HepG2 (cell line): ENCODE measurements around the gene LRRC4C. TPM values are rescaled to one million over a fixed set of nuclear protein-coding genes. Genes with fewer than 3 reads are reported as not detected.

Source experiments
- FOXP1 ChIP-seq, 2 experiments: fragments of 450-650 bp in 1 of 2; IDR thresholded peaks; 2 replicates each; pipeline ENCODE4 v1.6.1; 2017 to 2018; ENCODE audit warnings: antibody characterized with exemption in 1 of 2
- ZSCAN9 ChIP-seq: IDR thresholded peaks from 2 replicates; pipeline ENCODE4 v1.6.1; 2016; ENCODE audit warnings: borderline replicate concordance
- polyA plus RNA-seq, 8 experiments: library from polyadenylated mRNA; depleted of rRNA in 3 of 8; stranded (reverse) in 7 of 8; unstranded in 1 of 8; fragments of >200 nt; fragmentation: Illumina TruSeq in 4 of 8; extraction: Trizol in 4 of 8; gene quantifications; 2 replicates each; pipeline versions ENCODE4 v1.2.1 to v1.2.3, GENCODE V29; 2011 to 2016; ENCODE audit warnings: low read depth in 4 of 8, missing spikeins in 1 of 8, mixed read lengths in 1 of 8; ENCODE audit not compliant: insufficient read depth in 1 of 8
- total RNA-seq, 5 experiments: library from RNA; depleted of rRNA; stranded (reverse); fragments of >200 nt; fragmentation: Illumina TruSeq; extraction: Trizol; gene quantifications; 2 replicates each; pipeline ENCODE4 v1.2.3, GENCODE V29; 2016; ENCODE audit warnings: low read depth in 1 of 5
- TF ChIP-seq, protein P1 (sequence below), 2 experiments: fragments of 450-650 bp in 1 of 2; sonication (generic) in 1 of 2; formaldehyde crosslinking in 1 of 2; IDR thresholded peaks; 2 replicates each; pipeline versions ENCODE4 v1.6.1 to v1.8.0; 2016 to 2022; ENCODE audit warnings: antibody characterized with exemption in 1 of 2, mild to moderate bottlenecking in 1 of 2, missing genetic modification reagents in 1 of 2
- TF ChIP-seq, protein P2 (sequence below): sonication (generic); formaldehyde crosslinking; conservative IDR thresholded peaks from 2 replicates; pipeline ENCODE4 v1.8.0; 2022; ENCODE audit warnings: low read depth, missing genetic modification reagents

Gene LRRC4C
- total and polyA plus RNA-seq, 2 of the 13 experiments (the other 11 are each of a cell fraction or from before 2014, with no cell fraction given) = not detected

DNA sequence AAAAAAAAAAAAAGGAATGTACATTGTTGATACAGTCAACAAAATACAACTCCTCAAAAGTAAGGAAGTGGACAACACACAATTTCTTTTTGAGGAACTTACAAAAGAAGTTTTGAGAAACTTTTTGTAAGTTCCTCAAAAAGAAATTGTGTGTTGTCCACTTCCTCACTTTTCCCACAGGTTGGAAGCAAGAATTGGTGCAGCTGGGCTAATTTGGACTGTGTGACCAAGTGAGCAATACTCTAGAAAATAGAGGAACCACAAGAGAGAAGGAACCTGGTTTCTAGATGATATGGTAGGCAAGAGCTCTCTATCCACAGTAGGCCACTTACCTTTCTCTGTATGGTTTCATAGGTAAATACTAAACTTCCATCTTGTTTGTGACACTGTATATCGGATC lies 1053.8 kb downstream of the LRRC4C start (continued):
- TF ChIP-seq, protein P1, sequence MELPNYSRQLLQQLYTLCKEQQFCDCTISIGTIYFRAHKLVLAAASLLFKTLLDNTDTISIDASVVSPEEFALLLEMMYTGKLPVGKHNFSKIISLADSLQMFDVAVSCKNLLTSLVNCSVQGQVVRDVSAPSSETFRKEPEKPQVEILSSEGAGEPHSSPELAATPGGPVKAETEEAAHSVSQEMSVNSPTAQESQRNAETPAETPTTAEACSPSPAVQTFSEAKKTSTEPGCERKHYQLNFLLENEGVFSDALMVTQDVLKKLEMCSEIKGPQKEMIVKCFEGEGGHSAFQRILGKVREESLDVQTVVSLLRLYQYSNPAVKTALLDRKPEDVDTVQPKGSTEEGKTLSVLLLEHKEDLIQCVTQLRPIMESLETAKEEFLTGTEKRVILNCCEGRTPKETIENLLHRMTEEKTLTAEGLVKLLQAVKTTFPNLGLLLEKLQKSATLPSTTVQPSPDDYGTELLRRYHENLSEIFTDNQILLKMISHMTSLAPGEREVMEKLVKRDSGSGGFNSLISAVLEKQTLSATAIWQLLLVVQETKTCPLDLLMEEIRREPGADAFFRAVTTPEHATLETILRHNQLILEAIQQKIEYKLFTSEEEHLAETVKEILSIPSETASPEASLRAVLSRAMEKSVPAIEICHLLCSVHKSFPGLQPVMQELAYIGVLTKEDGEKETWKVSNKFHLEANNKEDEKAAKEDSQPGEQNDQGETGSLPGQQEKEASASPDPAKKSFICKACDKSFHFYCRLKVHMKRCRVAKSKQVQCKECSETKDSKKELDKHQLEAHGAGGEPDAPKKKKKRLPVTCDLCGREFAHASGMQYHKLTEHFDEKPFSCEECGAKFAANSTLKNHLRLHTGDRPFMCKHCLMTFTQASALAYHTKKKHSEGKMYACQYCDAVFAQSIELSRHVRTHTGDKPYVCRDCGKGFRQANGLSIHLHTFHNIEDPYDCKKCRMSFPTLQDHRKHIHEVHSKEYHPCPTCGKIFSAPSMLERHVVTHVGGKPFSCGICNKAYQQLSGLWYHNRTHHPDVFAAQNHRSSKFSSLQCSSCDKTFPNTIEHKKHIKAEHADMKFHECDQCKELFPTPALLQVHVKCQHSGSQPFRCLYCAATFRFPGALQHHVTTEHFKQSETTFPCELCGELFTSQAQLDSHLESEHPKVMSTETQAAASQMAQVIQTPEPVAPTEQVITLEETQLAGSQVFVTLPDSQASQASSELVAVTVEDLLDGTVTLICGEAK (IDR thresholded peaks at IDR 0.05) = no peak
- TF ChIP-seq, protein P1 (CRISPR knock-in tag; IDR thresholded peaks at IDR 0.05) = no peak
- TF ChIP-seq ZSCAN9 (CRISPR knock-in tag) (no peak), FOXP1 (IDR thresholded peaks at IDR 0.05) (no peak), FOXP1 (CRISPR knock-in tag; IDR thresholded peaks at IDR 0.05) (no peak)
- TF ChIP-seq, protein P2, sequence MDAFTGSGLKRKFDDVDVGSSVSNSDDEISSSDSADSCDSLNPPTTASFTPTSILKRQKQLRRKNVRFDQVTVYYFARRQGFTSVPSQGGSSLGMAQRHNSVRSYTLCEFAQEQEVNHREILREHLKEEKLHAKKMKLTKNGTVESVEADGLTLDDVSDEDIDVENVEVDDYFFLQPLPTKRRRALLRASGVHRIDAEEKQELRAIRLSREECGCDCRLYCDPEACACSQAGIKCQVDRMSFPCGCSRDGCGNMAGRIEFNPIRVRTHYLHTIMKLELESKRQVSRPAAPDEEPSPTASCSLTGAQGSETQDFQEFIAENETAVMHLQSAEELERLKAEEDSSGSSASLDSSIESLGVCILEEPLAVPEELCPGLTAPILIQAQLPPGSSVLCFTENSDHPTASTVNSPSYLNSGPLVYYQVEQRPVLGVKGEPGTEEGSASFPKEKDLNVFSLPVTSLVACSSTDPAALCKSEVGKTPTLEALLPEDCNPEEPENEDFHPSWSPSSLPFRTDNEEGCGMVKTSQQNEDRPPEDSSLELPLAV (CRISPR knock-in tag) = no peak
